ENCODE results near the gene KRTAP10-7.
"Not testable (repeated sequence)": the region's sequence is repeated elsewhere in the genome, so short reads cannot be mapped to it uniquely, and the experiment has no call there.

KRTAP10-7 gene

GRCh38 chr21:44568261-44568660, 32.1 kb upstream of the KRTAP10-7 start:
- TF ChIP-seq, protein P1, sequence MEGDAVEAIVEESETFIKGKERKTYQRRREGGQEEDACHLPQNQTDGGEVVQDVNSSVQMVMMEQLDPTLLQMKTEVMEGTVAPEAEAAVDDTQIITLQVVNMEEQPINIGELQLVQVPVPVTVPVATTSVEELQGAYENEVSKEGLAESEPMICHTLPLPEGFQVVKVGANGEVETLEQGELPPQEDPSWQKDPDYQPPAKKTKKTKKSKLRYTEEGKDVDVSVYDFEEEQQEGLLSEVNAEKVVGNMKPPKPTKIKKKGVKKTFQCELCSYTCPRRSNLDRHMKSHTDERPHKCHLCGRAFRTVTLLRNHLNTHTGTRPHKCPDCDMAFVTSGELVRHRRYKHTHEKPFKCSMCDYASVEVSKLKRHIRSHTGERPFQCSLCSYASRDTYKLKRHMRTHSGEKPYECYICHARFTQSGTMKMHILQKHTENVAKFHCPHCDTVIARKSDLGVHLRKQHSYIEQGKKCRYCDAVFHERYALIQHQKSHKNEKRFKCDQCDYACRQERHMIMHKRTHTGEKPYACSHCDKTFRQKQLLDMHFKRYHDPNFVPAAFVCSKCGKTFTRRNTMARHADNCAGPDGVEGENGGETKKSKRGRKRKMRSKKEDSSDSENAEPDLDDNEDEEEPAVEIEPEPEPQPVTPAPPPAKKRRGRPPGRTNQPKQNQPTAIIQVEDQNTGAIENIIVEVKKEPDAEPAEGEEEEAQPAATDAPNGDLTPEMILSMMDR (conservative IDR thresholded peaks at IDR 0.05; ENCODE audit: low read length): no peak
- DNase-seq (ENCODE audit: low read depth): no peak
- no peak overlapping the region for H3K4me3 ChIP-seq (ENCODE audit: low read length)

DNA sequence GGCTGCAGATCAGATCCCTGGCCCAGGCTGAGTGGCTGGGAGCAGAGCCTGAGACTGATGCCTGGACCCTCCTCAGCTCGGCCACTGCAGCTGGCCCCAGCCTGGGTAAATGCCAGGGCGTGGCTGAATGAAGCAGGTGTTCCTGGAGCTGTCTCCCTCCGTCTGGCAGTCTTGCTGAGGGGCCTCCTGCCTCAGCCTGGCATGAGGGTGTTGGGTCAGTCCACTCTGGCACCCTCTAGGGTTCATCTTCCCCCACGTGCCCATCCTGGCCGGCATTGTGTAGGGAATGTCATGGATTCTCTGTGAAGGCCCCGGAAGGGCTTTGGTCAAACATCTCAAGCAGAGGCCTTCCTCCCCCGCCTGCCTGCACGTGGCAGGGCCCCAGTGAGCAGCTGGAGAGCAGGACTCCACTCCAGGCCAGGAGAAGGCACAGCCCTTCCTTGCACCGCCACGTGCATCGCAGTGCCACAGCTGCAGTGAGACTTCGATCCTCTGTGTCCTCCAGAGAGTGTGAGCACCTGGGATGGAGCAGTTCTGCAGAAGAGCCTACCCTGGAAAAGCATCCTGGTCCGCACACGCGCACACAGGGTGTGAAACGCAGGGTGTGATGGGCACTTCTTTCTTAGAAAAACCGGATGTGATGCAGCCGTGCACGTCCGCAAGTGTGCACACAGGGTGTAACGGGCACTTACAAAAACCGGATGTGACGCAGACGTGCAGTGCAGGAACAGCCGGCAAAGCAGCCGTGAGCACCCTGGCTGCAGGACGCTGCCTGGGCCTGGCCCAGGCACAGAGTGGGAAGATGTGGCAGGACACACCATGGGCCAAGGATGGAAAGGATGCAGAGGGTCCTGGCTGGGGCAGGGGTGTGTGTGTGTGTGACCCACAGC, 31.5 kb upstream of the KRTAP10-7 start:
- TF ChIP-seq, protein P1 (conservative IDR thresholded peaks at IDR 0.05; ENCODE audit: low read length): no peak
- no peak for DNase-seq (ENCODE audit: low read depth)
- no peak overlapping the region for H3K4me3 ChIP-seq (ENCODE audit: low read length)

DNA sequence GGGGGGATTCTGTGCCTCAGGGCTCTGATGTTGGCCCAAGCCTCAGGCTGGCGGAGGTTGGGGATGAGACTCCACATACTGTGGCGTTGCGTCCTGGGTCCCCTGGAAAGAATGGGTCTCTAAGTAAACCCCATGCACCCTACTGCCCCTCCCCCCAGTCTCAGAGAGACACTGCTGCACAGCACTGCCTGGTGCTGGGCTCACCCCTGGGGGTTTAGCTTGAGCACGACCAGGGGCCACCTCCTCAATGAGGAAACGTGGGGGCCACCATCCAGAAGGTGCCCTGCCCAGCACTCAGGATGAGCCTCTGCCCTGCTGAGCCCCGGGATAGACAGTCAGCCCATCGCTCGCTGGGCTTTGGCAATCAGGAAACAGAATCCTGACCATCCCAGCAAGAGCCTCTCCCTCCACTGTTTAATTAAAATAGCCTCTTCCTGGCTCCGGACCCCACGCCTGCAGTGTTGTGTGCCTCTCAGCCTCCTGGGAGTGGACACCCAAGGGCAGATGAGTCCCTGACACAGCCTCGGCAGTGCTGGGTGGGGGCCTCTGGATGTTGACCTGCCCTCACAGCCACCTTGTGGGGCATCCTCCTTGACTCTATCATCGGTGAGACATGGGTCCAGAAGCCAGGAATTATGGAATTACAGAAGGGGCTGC, 30.4 kb upstream of the KRTAP10-7 start:
- TF ChIP-seq, protein P1 (conservative IDR thresholded peaks at IDR 0.05; ENCODE audit: low read length): no peak
- no peak for DNase-seq (ENCODE audit: low read depth)
- H3K4me3 ChIP-seq (ENCODE audit: low read length): no peak overlapping the region

GRCh38 chr21:44571296-44571695, 29.1 kb upstream of the KRTAP10-7 start:
- TF ChIP-seq, protein P1 (conservative IDR thresholded peaks at IDR 0.05; ENCODE audit: low read length): no peak
- no peak for DNase-seq (ENCODE audit: low read depth)
- H3K4me3 ChIP-seq (ENCODE audit: low read length): no peak overlapping the region

- no peak for DNase-seq (ENCODE audit: low read depth)
- no peak overlapping the region for H3K4me3 ChIP-seq (ENCODE audit: low read length)
- TF ChIP-seq, protein P1 (conservative IDR thresholded peaks at IDR 0.05; ENCODE audit: low read length): no peak
These were observed 28.3 kb upstream of the KRTAP10-7 start for GRCh38 chr21:44571844-44572782.

- no peak overlapping the region for H3K4me3 ChIP-seq (ENCODE audit: low read length)
- DNase-seq (ENCODE audit: low read depth): no peak
- TF ChIP-seq, protein P1 (conservative IDR thresholded peaks at IDR 0.05; ENCODE audit: low read length): no peak
These were observed 27.3 kb upstream of the KRTAP10-7 start for GRCh38 chr21:44572959-44573583.

DNA sequence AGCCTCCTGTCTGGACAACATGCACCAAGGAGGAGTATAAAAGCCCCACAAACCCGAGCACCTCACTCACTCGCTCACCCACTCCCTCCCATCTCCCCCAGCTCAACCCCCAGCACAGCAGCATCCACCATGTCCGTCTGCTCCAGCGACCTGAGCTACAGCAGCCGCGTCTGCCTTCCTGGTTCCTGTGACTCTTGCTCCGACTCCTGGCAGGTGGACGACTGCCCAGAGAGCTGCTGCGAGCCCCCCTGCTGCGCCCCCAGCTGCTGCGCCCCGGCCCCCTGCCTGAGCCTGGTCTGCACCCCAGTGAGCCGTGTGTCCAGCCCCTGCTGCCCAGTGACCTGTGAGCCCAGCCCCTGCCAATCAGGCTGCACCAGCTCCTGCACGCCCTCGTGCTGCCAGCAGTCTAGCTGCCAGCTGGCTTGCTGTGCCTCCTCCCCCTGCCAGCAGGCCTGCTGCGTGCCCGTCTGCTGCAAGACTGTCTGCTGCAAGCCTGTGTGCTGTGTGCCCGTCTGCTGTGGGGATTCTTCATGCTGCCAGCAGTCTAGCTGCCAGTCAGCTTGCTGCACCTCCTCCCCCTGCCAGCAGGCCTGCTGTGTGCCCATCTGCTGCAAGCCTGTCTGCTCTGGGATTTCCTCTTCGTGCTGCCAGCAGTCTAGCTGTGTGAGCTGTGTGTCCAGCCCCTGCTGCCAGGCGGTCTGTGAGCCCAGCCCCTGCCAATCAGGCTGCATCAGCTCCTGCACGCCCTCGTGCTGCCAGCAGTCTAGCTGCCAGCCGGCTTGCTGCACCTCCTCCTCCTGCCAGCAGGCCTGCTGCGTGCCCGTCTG, 26.6 kb upstream of the KRTAP10-7 start, which contains the start of gene KRTAP10-4:
Gene KRTAP10-4, plus strand, starts transcription at position 100 of the 827 bp plus-strand sequence. Its CDS starts 30 bp downstream, at position 130.
- DNase-seq (ENCODE audit: low read depth); H3K4me3 ChIP-seq (ENCODE audit: low read length): not testable (repeated sequence)

Data from AG10803 (cell line).